HS-5 (cell line): ENCODE results near the gene ATRNL1.
"Not testable (repeated sequence)": the region's sequence is repeated elsewhere in the genome, so short reads cannot be mapped to it uniquely, and the experiment has no call there.

Experiments used
- DNase-seq: peaks from one replicate; pipeline ENCODE4 v3.0.0-alpha.2; 2012; ENCODE audit warnings: low read depth

ATRNL1 gene

DNA sequence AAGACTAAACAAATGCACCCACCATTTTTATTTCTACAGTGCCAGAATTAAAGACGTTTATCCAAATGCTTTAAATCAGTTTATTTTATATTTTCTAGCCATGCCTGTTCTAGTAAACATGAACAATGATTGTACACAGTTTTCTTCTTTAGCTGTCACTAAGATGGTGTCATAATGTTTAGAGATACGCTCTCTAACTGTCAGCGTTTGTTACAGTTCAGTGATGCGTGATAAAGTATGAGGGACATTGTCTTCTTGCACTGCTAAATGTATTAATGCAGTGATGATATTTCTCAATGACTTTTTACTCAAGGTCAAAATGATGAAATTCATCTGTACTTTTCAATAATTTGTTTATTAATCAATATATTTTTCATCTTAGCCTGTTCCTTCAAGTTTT lies 513.6 kb downstream of the ATRNL1 start:
- DNase-seq, result no peak

DNA sequence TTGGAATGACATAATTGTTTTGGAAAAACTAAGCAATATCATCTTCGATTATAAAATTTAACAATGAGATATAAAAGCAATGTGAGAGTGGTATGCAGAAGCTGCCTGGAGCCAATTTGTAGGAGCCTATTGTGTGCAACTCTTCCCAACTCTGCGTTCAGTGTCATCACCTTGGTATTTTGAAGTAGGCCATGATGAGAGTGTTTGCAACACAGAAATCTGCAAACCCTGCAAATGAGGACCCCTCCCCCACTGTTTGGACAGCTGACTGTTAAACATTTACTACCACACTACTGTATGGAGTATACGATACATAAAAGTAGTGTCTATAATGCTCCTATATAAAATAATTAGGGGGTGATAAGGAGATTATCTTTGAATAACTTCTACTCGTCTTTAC lies 531.3 kb downstream of the ATRNL1 start:
- peak; percentile 6 for DNase-seq

DNA sequence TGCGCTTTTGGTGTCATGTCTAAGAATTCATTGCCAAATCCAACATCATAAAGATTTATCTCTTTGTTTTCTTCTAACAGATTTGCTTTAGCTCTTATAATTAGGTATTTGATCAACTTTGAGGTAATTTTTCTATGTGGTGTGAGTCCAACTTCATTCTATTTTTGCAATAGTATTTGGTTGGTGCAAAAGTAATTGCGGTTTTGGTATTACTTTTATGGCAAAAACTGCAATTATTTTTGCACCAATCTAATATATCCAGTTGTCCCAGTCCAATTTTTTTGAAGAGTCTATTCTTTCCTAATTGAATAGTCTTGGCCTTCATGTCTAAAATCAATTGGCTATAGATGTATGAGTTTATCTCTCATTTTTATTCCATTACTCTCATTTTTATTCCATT lies 535.5 kb downstream of the ATRNL1 start:
- no peak for DNase-seq

DNA sequence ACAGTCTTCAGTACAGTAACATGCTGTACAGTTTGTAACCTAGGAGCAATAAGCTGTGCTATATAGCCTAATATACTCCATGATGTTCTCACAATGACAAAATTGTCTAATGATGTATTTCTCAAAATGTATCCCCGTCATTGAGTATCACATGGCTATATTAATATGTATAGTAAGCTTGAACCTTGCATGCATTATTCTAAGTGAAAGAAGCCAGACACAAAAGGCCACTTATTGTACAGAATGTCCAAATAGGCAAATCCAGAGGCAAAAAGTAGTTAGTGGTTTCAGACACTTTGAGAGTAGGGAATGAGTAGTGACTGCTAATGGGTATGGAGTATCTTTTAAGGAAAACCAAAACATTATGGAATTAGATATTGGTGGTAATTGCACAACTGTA lies 545.1 kb downstream of the ATRNL1 start:
- DNase-seq, result no peak

DNA sequence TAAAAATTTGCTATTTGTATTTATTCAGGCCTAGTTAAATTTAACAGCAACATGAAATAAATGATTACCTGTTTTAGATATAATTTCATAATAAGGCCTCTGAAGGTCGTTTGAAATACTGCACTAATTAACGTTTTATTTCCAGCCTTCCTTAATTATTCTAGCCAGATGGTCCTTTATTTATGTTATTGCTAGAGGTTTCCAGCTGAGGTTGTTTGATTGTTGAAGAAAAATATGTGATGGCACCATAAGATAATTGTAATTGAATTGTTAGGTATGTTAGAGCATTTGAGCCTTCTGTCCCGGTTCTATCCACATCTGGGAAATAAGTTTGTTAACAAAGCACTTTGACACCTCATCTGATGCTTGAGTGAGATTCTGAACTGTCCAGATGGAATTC lies 556.1 kb downstream of the ATRNL1 start:
- no peak for DNase-seq

DNA sequence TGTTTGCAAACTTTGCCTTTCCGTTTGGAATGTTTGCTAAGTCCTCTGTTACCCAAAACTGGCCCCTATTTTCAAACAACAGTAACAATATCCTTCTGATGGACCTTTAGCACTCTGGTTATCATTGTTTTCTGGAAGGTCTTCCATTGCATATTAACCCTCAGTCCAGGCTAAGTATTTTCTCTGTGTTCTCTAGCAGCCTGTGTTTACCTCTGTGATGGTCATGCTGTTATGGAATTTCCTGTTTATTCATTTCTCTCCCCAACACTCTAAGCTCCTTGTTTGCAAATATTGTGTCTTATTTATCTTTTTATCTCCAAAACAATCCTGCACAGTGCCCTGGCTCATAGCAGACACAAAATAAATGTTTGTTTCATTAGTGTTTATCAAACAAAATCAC lies 560.3 kb downstream of the ATRNL1 start:
- DNase-seq, result no peak

DNA sequence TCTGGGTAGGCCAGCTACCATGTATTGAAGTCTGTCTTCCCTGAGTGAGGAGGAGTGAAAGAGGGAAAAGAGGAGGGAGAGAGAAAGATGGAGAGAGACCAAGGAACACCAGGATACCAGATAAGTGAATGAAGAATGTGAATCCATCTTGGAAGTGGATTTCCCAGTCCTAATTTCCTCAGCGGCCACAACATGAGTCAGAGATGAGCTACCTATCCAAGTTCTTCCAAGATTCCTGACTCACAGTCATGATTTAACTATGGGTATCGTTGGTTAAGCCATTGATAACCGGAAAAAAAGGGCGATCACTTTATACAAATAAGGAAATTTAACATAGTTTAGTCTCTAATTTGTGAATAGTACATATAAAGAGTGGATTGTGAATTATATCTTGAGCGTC lies 561.8 kb downstream of the ATRNL1 start:
- peak; percentile 10 for DNase-seq

DNA sequence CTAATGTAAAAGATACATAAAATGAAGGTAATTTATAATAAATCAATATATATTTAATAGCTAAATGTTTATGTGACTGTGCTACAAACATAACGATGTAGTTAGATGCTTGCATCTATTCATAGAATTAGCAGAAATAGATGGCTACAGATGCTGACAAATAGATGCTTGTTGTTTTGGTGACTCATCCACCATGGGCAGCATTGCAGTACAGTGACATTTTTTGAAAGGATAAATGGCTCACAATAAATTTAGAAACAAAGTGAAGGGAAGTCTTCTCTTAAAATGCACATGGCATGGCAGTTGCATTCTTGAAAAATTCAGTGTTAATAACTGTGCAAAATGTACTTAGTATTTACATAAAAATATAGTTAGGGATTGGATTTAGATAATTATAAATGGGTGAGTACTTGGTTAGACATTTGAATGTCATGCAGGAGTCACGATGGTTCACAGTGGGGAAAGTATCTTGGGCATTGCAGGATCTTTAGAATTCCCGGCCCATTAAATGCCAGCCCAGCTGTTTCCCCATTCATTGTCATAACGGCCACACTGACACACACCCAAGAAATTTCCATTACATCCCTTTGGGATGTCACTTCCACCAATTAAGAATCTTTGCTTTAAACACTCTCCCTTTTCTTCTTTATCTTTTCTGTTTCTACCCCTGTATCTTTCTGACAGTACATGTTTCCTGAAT lies 564.1 kb downstream of the ATRNL1 start:
- DNase-seq, result peak; percentile 26

DNA sequence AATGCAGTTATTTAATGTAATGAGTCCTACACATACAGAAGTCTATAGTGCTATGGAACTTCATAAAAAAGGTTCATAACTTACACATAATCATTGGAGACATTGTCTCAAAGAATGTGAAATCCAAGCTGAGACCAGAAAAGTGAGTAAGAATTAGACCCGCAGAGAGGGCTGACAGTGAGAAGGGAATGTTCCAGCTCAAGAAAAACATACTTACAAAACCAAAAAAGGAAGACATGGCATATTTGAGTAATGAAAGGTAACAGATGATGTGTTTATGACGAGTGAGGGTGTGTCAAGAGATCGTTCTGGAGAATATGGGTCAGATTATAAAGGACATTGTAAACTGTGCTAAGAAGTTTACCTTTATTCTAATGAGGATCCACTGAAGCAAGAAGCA lies 566.5 kb downstream of the ATRNL1 start:
- no peak for DNase-seq

DNA sequence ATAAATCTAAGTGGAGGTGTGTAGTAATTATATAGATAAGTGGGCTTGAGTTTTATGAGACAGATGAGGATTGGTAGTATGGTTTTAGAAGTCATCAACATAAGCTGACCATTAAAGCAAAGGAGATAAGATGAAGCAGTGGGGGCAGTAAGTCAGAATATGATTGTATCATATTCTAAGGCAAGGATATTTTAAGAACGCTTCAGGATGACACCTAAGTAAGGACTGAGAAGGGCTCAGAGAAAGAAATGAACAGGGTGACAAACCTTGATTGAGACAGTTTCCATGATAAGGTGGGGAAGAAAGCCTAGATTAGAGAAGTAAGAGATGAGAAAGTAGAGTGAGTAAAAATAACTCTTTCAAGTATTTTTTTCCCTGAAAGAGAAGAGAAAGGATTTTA lies 567.2 kb downstream of the ATRNL1 start:
- no peak for DNase-seq

DNA sequence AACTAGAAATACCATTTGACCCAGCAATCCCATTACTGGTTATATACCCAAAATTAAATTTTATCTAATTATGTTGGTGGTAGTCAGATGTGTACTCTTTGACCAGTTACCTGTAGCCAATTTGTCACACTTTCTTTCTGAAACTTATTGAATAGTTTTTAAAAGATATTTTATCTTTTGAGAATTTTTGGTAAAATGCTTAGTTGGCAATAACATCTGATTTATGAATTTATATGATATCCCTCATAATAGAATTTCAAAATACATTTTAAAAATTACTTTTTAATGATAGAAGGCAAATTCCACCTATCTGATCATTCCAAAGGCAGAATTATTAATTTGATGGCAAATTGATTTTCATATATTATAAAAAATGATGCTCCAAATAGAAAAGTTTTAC lies 569.3 kb downstream of the ATRNL1 start:
- no peak for DNase-seq

DNA sequence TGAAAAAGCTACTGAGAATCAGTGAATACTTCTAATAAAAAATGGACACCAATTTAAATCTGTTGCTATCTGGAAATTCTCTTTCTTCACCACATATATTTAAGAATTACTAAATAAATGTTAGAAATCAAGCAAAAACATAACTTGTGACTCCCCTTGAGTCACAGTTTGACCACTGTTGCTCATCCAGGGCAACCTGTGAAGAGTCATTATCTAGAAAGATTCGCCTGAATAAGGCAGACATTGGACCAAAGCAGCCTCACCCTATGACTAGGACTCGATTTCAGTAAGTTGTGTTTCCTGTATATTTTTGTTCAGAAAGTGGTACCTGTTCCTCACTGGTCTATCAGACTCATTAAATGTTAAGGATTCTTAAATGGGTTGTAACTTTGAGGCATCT lies 572.4 kb downstream of the ATRNL1 start:
- no peak for DNase-seq

DNA sequence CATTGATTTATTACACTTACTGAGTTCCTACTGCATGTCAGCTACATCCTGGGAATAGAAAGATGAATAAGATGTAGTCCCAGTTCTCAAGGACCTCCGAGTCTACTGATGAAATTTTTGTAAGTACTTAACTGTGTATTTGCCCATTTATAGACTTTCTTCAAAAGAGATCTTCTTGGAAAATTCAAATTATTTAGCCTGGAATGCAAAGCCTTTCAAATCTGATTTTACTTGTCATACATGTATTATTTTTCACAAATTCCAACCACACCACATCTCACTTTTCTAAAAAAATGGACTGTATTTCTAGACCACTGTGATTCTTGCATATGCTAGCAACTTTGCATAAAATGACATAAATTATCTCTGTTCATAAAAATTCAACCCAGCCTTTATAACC lies 581.3 kb downstream of the ATRNL1 start:
- no peak for DNase-seq

DNA sequence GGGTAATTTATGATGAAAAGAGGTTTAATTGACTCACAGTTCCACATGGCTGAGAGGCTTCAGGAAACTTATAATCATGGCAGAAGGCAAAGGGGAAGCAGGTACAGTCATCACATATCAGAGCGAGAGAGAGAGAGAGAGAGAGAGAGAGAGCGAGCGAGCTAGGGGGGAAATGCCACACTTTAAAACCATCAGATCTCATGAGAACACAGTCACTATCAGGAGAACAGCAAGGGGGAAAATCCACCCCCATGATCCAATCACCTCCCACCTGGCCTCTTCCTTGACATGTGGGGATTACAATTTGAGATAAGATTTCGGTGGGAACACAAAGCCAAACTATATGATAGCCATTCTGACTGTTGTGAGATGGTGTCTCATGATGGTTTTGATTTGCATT lies 603.6 kb downstream of the ATRNL1 start:
- DNase-seq, result no peak

DNA sequence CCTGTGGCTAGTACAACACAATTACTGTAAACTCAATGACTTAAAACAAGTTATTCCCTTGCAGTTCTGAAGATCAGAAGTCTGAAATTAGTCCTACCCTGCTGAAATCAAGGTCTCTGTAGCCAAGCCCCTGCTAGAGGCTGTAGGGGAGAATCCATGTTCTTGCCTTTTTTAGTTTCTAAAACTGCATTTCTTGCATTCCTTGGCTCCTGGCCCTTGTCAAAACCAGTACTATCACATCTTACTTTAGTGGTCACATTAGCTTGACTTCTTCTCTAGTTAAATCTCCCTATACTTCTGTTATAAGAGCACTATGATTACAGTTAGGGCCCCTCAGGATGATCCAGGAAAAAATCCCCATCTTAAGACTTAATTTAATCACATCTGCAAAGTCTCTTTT lies 612.9 kb downstream of the ATRNL1 start:
- DNase-seq, result no peak

DNA sequence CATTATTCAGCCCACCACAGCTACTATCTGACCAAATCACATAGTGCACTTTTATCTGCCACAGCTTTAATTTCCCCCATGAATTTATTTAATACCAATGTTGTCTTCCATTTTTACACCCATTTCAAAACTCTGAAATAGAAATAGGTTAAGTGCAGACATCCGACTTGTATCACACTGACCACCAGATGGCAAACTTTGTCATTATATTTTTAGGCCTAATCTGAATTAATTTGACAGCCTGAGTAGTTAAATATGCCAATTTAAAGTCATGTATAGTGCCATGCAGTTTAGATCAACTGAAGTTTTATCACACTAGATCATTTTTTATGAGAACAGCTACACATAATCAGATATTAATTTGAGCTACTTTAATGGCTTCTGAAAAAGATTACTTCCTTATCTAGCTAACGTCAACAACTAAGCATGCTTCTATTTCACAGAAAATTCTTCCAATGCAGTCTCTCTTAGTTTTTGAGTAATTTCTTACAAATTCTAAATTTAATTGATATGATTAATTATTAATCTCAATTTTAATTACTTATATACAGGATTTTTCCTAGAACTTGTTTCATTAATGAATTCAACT lies 613.4 kb downstream of the ATRNL1 start:
- DNase-seq, result peak; percentile 25

DNA sequence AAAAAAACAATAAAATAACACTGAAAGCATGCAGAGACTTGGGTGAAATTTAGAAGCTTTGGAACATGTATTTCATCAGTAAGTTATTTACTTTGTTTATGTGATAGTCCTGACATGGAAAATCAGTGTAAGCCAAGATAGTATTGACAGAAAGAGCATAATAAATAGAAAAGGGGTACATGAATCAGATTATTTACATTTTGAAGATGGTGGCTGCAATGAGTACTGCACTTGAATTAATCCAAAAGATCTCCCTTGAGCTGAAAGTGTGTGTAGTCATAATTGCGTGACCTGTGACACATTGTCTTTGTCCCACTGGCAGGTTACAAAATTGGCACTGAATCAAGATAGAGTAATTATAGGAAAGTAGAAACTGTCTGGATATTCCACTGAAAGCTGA lies 617.0 kb downstream of the ATRNL1 start:
- DNase-seq, result no peak

DNA sequence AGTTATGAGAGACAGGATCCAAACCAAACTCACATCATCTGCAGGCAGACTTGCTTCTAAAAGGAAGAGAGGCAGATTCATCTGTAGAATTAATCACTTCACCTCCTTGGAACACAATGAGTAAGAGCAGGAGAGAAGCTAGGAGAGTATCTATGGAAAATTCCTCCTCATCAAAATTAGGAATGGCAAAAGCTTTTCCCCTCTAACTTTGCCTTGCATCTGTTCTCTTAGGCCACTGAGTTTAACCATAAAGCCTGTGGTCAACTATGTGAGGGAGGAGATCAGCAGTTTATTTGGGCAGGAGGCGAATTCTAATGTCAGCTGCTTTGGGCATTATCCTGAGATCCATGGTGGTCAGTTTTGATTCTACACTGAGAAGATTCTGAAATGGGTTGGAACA lies 618.1 kb downstream of the ATRNL1 start:
- no peak for DNase-seq

DNA sequence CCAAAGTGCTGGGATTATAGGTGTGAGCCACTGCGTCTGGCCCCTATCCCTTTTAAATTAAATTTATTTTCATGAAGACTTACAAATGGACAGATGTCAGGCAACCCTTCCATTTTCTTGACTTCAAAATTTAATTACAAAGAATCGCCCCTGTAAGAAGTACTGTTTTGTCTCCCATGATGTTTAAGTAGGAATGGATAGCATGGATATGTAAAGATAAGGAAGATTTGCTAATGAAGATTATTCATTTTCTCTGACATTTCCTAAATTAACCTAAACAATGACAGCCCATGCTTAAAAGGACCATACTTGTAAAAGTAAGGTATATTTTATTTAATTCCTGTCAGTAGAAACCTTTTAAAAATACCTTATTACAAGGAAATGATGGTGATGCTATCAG lies 627.0 kb downstream of the ATRNL1 start:
- DNase-seq, result no peak

DNA sequence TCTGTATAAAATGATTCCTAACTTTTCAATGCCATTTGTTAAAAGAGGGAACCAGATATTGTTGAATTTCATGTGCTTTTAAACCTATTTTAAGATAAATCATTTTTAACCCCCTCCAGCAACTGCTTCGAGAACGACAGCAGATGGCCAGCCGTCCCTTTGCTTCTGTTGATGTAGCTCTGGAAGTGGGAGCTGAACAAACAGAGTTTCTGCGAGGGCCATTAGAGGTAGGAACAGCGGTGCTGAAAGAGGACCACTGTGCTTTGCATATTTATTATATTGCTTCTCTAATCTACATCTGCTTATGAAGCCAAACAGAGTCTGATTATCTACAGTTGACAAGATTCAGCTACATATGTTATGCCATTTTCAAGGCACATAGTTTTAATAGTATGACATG lies 634.0 kb downstream of the ATRNL1 start:
- no peak for DNase-seq

DNA sequence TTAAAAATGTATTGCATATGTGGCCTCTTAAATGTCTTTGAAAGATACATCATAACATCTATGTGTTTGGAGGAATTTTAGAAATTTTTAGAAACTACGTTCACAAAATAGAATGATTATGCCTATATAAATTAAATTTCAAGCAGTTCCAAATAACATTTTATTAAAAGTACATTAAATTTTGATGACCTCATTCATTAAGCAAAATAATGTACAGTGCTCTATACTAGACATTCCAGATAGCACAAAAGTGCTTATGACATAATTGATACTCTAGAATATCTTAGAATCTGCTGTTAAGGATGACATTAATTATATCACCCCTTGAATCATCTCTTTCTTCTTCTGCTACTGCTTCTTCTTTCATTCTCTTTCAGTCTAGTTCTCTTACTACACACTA lies 650.9 kb downstream of the ATRNL1 start:
- DNase-seq, result no peak

DNA sequence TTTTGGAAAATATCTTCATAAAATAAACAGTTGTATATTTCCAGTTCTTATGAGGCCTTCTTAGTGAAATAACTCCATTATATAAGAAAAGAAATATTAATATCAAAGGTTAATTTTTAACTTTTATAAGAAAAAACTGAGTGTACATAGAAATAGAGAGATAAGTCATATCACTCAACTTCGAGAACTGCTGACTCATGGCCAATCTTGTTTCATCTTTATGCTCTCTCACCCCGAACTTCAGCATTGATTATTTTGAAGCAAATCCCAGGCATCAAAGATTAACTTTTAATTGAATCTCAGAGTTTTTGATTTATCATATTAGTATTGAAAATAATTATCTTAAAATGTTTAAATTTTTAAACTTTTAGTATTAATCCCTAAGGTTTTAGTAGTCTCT lies 652.8 kb downstream of the ATRNL1 start:
- no peak for DNase-seq

DNA sequence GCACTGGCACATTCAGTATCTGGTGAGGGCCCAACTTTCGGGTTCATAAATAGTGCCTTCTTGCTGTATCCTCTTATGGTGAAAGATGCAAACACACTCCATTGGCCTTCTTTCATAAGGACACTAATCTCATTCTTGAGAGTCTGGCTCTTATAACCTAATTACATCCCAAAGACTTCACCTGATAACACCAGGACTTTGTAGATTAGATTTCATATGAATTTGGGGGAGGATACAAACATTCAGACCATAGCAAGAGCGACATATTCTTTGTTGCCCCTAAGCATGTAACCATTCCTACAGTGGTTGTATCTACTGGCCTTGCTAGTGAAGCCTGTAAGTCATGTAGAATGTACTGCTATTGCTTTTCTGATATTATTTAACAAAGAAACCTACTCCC lies 654.6 kb downstream of the ATRNL1 start:
- no peak for DNase-seq

DNA sequence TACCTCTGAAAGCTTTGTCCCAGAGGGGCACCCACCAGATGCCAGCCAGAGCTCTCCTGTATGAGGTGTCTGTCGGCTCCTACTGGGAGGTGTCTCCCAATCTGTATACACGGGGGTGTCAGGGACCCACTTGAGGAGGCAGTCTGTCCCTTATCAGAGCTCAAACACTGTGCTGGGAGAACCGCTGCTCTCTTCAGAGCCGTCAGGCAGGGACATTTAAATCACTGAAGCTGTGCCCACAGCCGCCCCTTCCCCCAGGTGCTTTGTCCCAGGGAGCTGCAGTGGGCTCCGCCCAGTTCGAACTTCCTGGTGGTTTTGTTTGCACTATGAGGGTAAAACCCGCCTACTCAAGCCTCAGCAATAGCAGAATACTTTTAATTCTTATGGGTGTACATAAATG lies 665.3 kb downstream of the ATRNL1 start:
- not testable (repeated sequence) for DNase-seq
